ENCODE data around the gene FGFRL1. TPM values are rescaled to one million over a fixed set of nuclear protein-coding genes. Genes with fewer than 3 reads are reported as not detected.

The FGFRL1 gene
- total RNA-seq, 1 donor from 2014 or later, result 43.6 TPM

- no peak for DNase-seq (ENCODE audit: low read depth)
- no peak for TF ChIP-seq CTCF (conservative IDR thresholded peaks at IDR 0.05; ENCODE audit: low read depth, low read length)
- H3K4me3 ChIP-seq (ENCODE audit: low read depth, low read length), result no peak overlapping the region
These were observed 44.5 kb downstream of the FGFRL1 start for GRCh38 chr4:1055721-1056590.

- no peak for TF ChIP-seq CTCF (conservative IDR thresholded peaks at IDR 0.05; ENCODE audit: low read depth, low read length)
- no peak overlapping the region for H3K4me3 ChIP-seq (ENCODE audit: low read depth, low read length)
- DNase-seq (ENCODE audit: low read depth), result no peak
These were observed 45.4 kb downstream of the FGFRL1 start for GRCh38 chr4:1056671-1057402.

GRCh38 chr4:1057403-1057745 lies 45.9 kb downstream of the FGFRL1 start:
- no peak overlapping the region for H3K4me3 ChIP-seq (ENCODE audit: low read depth, low read length)
- no peak for TF ChIP-seq CTCF (conservative IDR thresholded peaks at IDR 0.05; ENCODE audit: low read depth, low read length)
- DNase-seq (ENCODE audit: low read depth), result no peak

GRCh38 chr4:1058198-1058996 lies 47.0 kb downstream of the FGFRL1 start:
- no peak for TF ChIP-seq CTCF (conservative IDR thresholded peaks at IDR 0.05; ENCODE audit: low read depth, low read length)
- no peak for DNase-seq (ENCODE audit: low read depth)
- no peak overlapping the region for H3K4me3 ChIP-seq (ENCODE audit: low read depth, low read length)

- no peak overlapping the region for H3K4me3 ChIP-seq (ENCODE audit: low read depth, low read length)
- no peak for DNase-seq (ENCODE audit: low read depth)
- no peak for TF ChIP-seq CTCF (conservative IDR thresholded peaks at IDR 0.05; ENCODE audit: low read depth, low read length)
These were observed 47.7 kb downstream of the FGFRL1 start for GRCh38 chr4:1058997-1059665.

GRCh38 chr4:1060121-1060520 lies 48.7 kb downstream of the FGFRL1 start:
- DNase-seq (ENCODE audit: low read depth), result no peak
- no peak overlapping the region for H3K4me3 ChIP-seq (ENCODE audit: low read depth, low read length)
- TF ChIP-seq CTCF (conservative IDR thresholded peaks at IDR 0.05; ENCODE audit: low read depth, low read length), result no peak
